HepG2 (cell line): Measurements from ENCODE around the gene CSNK1D. TPM values are rescaled to one million over a fixed set of nuclear protein-coding genes. Genes with fewer than 3 reads are reported as not detected.

Experiments
- BRCA1 ChIP-seq: sonication (generic); formaldehyde crosslinking; IDR thresholded peaks from 2 replicates; pipeline ENCODE4 v1.4.0; 2020; ENCODE audit warnings: missing genetic modification reagents
- FOXK1 ChIP-seq: sonication (generic); formaldehyde crosslinking; IDR thresholded peaks from 2 replicates; pipeline ENCODE4 v1.4.0; 2020; ENCODE audit warnings: low read depth, missing genetic modification reagents, borderline replicate concordance
- HOXA5 ChIP-seq: sonication (generic); formaldehyde crosslinking; IDR thresholded peaks from 2 replicates; pipeline ENCODE4 v1.4.0; 2020; ENCODE audit warnings: missing genetic modification reagents
- IRF2 ChIP-seq: IDR thresholded peaks from 2 replicates; pipeline ENCODE4 v1.6.1; 2018; ENCODE audit warnings: missing genetic modification reagents, missing compliant biosample characterization
- IRX3 ChIP-seq: sonication (generic); formaldehyde crosslinking; IDR thresholded peaks from 2 replicates; pipeline ENCODE4 v1.8.1; 2023; ENCODE audit warnings: mild to moderate bottlenecking, low read depth, missing genetic modification reagents, borderline replicate concordance
- KLF6 ChIP-seq: IDR thresholded peaks from 2 replicates; pipeline ENCODE4 v1.8.0; 2016; ENCODE audit warnings: missing biosample characterization, missing genetic modification reagents
- NR1H2 ChIP-seq: sonication (generic); formaldehyde crosslinking; IDR thresholded peaks from 2 replicates; pipeline ENCODE4 v1.8.1; 2022; ENCODE audit warnings: low read depth, missing genetic modification reagents, borderline replicate concordance
- NR2F1 ChIP-seq, 2 experiments: fragments of 450-650 bp in 1 of 2; formaldehyde crosslinking in 1 of 2; IDR thresholded peaks; 2 replicates each; pipeline versions ENCODE4 v1.5.0 to v1.6.1; 2016 to 2020; ENCODE audit warnings: mild to moderate bottlenecking in 1 of 2, missing compliant biosample characterization in 1 of 2, missing genetic modification reagents in 1 of 2, moderate library complexity in 1 of 2
- PHF21A ChIP-seq: sonication (generic); formaldehyde crosslinking; IDR thresholded peaks from 2 replicates; pipeline ENCODE4 v1.5.0; 2020; ENCODE audit warnings: mild to moderate bottlenecking, missing genetic modification reagents
- POLR2A ChIP-seq, 2 experiments: IDR thresholded peaks; 2 replicates each; pipeline ENCODE4 v1.6.1; 2011; ENCODE audit warnings: low read depth in 2 of 2, low read length in 2 of 2, mild to moderate bottlenecking in 1 of 2, moderate library complexity in 1 of 2; ENCODE audit not compliant: insufficient read depth in 1 of 2
- RFXAP ChIP-seq: sonication (generic); formaldehyde crosslinking; IDR thresholded peaks from 2 replicates; pipeline ENCODE4 v1.4.0; 2020; ENCODE audit warnings: missing genetic modification reagents, borderline replicate concordance
- RXRB ChIP-seq: IDR thresholded peaks from 2 replicates; pipeline ENCODE4 v1.6.1; 2016; ENCODE audit warnings: borderline replicate concordance, missing genetic modification reagents, missing compliant biosample characterization
- SATB2 ChIP-seq: sonication (generic); formaldehyde crosslinking; IDR thresholded peaks from 2 replicates; pipeline ENCODE4 v1.5.0; 2020; ENCODE audit warnings: missing genetic modification reagents
- SNRNP70 ChIP-seq: fragments of 200-400 bp; formaldehyde crosslinking; IDR thresholded peaks from 2 replicates; pipeline ENCODE4 v1.6.1; 2017; ENCODE audit warnings: mild to moderate bottlenecking, low read depth, low read length, moderate library complexity
- SRSF1 ChIP-seq: fragments of 200-400 bp; formaldehyde crosslinking; optimal IDR thresholded peaks from 2 replicates; pipeline ENCODE3; 2017; ENCODE audit warnings: mild to moderate bottlenecking, low read depth, low read length, moderate library complexity
- TFDP1 ChIP-seq: IDR thresholded peaks from 2 replicates; pipeline ENCODE4 v1.6.1; 2016; ENCODE audit warnings: missing compliant biosample characterization, missing genetic modification reagents, borderline replicate concordance
- ZFYVE20 ChIP-seq: sonication (generic); formaldehyde crosslinking; IDR thresholded peaks from 2 replicates; pipeline ENCODE4 v1.8.0; 2023; ENCODE audit warnings: low read depth, mild to moderate bottlenecking, moderate library complexity, missing genetic modification reagents, borderline replicate concordance
- ZNF12 ChIP-seq: sonication (generic); formaldehyde crosslinking; IDR thresholded peaks from 2 replicates; pipeline ENCODE4 v1.5.0; 2020; ENCODE audit warnings: missing genetic modification reagents
- ZNF121 ChIP-seq: sonication (generic); formaldehyde crosslinking; IDR thresholded peaks from 2 replicates; pipeline ENCODE4 v1.5.0; 2020; ENCODE audit warnings: mild to moderate bottlenecking, missing genetic modification reagents
- ZNF354B ChIP-seq: sonication (generic); formaldehyde crosslinking; IDR thresholded peaks from 2 replicates; pipeline ENCODE4 v1.8.0; 2022; ENCODE audit warnings: mild to moderate bottlenecking, missing genetic modification reagents
- ZNF552 ChIP-seq: sonication (generic); formaldehyde crosslinking; IDR thresholded peaks from 2 replicates; pipeline ENCODE4 v1.9.0; 2022; ENCODE audit warnings: missing genetic modification reagents, mild to moderate bottlenecking, borderline replicate concordance
- ZNF557 ChIP-seq: sonication (generic); formaldehyde crosslinking; IDR thresholded peaks from 2 replicates; pipeline ENCODE4 v1.4.0; 2020; ENCODE audit warnings: missing genetic modification reagents
- ZNF704 ChIP-seq: sonication (generic); formaldehyde crosslinking; IDR thresholded peaks from 2 replicates; pipeline ENCODE4 v1.8.1; 2023; ENCODE audit warnings: mild to moderate bottlenecking, inconsistent platforms, moderate library complexity, missing genetic modification reagents, borderline replicate concordance
- ZNF746 ChIP-seq: sonication (generic); formaldehyde crosslinking; IDR thresholded peaks from 2 replicates; pipeline ENCODE4 v1.8.0; 2022; ENCODE audit warnings: mild to moderate bottlenecking, missing genetic modification reagents
- ZNF761 ChIP-seq: sonication (generic); formaldehyde crosslinking; conservative IDR thresholded peaks from 2 replicates; pipeline ENCODE4 v1.4.0; 2020; ENCODE audit warnings: mild to moderate bottlenecking, missing genetic modification reagents
- ZNF784 ChIP-seq: sonication (generic); formaldehyde crosslinking; IDR thresholded peaks from 2 replicates; pipeline ENCODE4 v1.5.1; 2020; ENCODE audit warnings: missing genetic modification reagents, mild to moderate bottlenecking, borderline replicate concordance
- ZSCAN25 ChIP-seq: sonication (generic); formaldehyde crosslinking; IDR thresholded peaks from 2 replicates; pipeline ENCODE4 v1.8.0; 2022; ENCODE audit warnings: mild to moderate bottlenecking, missing genetic modification reagents
- polyA plus RNA-seq, 8 experiments: library from polyadenylated mRNA; depleted of rRNA in 3 of 8; stranded (reverse) in 7 of 8; unstranded in 1 of 8; fragments of >200 nt; fragmentation: Illumina TruSeq in 4 of 8; extraction: Trizol in 4 of 8; gene quantifications; 2 replicates each; pipeline versions ENCODE4 v1.2.1 to v1.2.3, GENCODE V29; 2011 to 2016; ENCODE audit warnings: low read depth in 4 of 8, missing spikeins in 1 of 8, mixed read lengths in 1 of 8; ENCODE audit not compliant: insufficient read depth in 1 of 8
- total RNA-seq, 5 experiments: library from RNA; depleted of rRNA; stranded (reverse); fragments of >200 nt; fragmentation: Illumina TruSeq; extraction: Trizol; gene quantifications; 2 replicates each; pipeline ENCODE4 v1.2.3, GENCODE V29; 2016; ENCODE audit warnings: low read depth in 1 of 5

Gene CSNK1D
- total and polyA plus RNA-seq, 2 of the 13 experiments (the other 11 are each of a cell fraction or from before 2014, with no cell fraction given) = 31.5 to 128 TPM

- peak; percentile 16; the same call in 1 of the 2 replicates for TF ChIP-seq NR1H2 (CRISPR knock-in tag)
- TF ChIP-seq TFDP1 (CRISPR knock-in tag) = peak; percentile 33
- 0 out of 2 replicates have a peak, but pooled peaks have one; percentile 29 for TF ChIP-seq ZSCAN25 (CRISPR knock-in tag)
- TF ChIP-seq ZNF552 (CRISPR knock-in tag) = no peak; the same call in none of the 2 replicates
- no peak for TF ChIP-seq RFXAP (CRISPR knock-in tag)
- TF ChIP-seq POLR2A (IDR thresholded peaks at IDR 0.05; ENCODE audit: insufficient read depth in 1 of 2, low read depth in 2 of 2, low read length in 2 of 2) = peak in 1 of 2 experiments; percentile 62; a peak in 2 of 4 replicates
- TF ChIP-seq SRSF1 = peak; percentile 74
- TF ChIP-seq SATB2 (CRISPR knock-in tag) = 0 out of 2 replicates have a peak, but pooled peaks have one; percentile 16
- no peak for TF ChIP-seq HOXA5
- TF ChIP-seq ZFYVE20 (CRISPR knock-in tag) = peak; percentile 78; the same call in 1 of the 2 replicates
- TF ChIP-seq IRX3 (CRISPR knock-in tag) = no peak; the same call in 1 of the 2 replicates
- TF ChIP-seq ZNF704 (CRISPR knock-in tag) = no peak; the same call in 1 of the 2 replicates
- no peak for TF ChIP-seq ZNF121 (CRISPR knock-in tag)
- TF ChIP-seq SNRNP70 = no peak
- no peak for TF ChIP-seq RXRB (CRISPR knock-in tag)
- TF ChIP-seq FOXK1 (CRISPR knock-in tag) = 0 out of 2 replicates have a peak, but pooled peaks have one; percentile 7
- TF ChIP-seq ZNF557 (CRISPR knock-in tag) = no peak
- no peak for TF ChIP-seq ZNF746 (CRISPR knock-in tag)
- peak in 1 of 2 experiments; percentile 9; a peak in 1 of 4 replicates for TF ChIP-seq NR2F1 (CRISPR knock-in tag; IDR thresholded peaks at IDR 0.05)
- peak; percentile 25; the same call in 1 of the 2 replicates for TF ChIP-seq ZNF784 (CRISPR knock-in tag)
- TF ChIP-seq ZNF354B = peak; percentile 16; the same call in 1 of the 2 replicates
- peak; percentile 35; the same call in 1 of the 2 replicates for TF ChIP-seq PHF21A (CRISPR knock-in tag)
- TF ChIP-seq ZNF761 = no peak
- no peak for TF ChIP-seq BRCA1 (CRISPR knock-in tag)
- TF ChIP-seq IRF2 (CRISPR knock-in tag) = peak; percentile 53
- peak; percentile 34; the same call in 1 of the 2 replicates for TF ChIP-seq ZNF12 (CRISPR knock-in tag)
- TF ChIP-seq KLF6 (CRISPR knock-in tag) = no peak
Observed at GRCh38 chr17:82229698-82230608, 43.5 kb downstream of the CSNK1D start (continued).
